NCI-H1694 (cell line): ENCODE results near the gene DDI2.
"Not testable (repeated sequence)": the region's sequence is repeated elsewhere in the genome, so short reads cannot be mapped to it uniquely, and the experiment has no call there.

Experiments used
- DNase-seq: peaks from one replicate; lab custom pipeline; 2025; lab: John Stamatoyannopoulos, UW

DDI2 gene

GRCh38 chr1:15678578-15678977 lies 61.3 kb downstream of the DDI2 start:
- no peak for DNase-seq

DNA sequence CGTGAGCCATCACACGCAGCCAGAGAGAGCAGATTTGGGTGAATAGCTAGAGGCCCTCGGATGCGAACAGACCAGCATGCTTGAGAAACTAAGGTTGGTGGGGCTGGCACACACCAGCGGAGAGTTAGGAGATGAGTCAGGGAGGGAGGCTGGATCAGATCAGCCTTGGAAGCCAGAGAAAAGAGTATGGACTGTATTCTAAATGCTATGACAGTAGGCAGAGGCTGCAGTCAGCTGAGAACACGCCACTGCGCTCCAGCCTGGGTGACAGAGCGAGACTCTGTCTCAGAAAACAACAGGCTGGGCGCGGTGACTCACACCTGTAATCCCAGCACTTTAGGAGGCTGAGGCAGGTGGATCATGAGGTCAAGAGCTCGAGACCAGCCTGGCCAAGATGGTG lies 62.9 kb downstream of the DDI2 start:
- no peak for DNase-seq

GRCh38 chr1:15680561-15681348 lies 63.5 kb downstream of the DDI2 start:
- no peak for DNase-seq

DNA sequence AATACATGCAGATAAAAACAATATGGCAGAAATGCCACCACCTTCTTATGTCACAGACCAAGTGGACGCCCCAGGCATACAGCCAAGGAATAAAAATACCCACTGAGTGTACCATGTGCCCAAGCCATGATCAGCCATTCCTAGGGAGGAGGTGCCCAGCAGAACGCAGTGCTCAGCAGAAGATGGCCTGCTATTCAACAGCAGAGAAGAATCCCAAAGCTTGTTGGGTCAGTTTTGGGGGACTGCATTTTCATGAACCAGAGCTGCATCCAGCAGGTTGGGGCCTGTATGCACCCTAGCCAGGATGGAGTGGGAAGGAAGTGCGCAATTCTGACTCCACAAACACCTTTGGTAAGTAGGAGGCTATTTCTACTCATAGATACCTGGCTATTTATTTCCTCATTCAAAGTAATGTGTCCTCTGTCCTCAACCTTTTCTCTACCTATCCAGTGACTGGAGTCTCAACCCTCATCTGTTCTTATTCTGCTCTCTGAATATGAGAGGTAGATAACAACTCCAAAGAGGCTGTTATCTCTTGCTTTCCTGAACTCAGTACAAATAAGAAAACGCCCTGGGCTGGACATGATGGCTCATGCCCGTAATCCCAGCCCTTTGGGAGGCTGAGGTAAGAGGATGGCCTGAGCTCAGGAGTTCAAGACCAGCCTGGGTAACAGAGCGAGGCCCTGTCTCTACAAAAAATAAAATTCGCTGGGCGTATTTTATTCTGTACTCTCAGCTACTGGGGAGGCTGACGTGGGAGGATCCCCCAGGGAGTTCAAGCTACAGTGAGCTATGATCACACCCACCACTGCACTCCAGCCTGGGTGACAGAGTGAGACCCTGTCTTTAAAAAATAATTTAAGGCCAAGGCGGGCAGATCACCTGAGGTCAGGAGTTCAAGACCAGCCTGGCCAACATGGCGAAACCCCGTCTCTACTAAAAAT lies 64.4 kb downstream of the DDI2 start:
- no peak for DNase-seq

- no peak for DNase-seq
These were observed 65.7 kb downstream of the DDI2 start for GRCh38 chr1:15682936-15683341.

- no peak for DNase-seq
These were observed 66.2 kb downstream of the DDI2 start for GRCh38 chr1:15683345-15684039.

DNA sequence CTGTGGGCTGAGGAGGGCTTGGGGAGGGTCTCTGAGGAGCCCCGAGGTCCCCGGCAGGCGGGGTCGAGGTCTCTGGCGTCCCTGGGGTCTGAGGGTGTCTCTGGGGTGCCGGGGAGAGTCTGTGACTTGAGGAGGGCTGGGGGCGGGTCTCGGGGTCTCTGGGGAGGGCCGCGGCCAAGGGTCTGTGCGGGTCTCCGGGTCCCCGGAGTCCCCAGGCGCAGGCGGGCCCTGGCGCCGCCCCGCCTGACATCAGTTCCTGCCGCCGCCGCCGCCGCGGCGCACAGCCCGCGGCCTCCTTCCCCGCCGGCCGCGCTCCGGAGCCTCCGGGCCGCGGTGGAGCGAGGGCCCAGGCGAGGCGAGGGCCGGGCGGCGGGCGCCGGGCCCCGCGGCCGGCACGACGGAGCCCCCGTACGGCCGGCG lies 66.8 kb downstream of the DDI2 start, which contains the start of gene PLEKHM2:
Gene PLEKHM2 (plus strand): TSS at position 279 of the 420 bp plus-strand sequence. CDS start 239 bp downstream, outside the sequence.
- DNase-seq = no peak

DNA sequence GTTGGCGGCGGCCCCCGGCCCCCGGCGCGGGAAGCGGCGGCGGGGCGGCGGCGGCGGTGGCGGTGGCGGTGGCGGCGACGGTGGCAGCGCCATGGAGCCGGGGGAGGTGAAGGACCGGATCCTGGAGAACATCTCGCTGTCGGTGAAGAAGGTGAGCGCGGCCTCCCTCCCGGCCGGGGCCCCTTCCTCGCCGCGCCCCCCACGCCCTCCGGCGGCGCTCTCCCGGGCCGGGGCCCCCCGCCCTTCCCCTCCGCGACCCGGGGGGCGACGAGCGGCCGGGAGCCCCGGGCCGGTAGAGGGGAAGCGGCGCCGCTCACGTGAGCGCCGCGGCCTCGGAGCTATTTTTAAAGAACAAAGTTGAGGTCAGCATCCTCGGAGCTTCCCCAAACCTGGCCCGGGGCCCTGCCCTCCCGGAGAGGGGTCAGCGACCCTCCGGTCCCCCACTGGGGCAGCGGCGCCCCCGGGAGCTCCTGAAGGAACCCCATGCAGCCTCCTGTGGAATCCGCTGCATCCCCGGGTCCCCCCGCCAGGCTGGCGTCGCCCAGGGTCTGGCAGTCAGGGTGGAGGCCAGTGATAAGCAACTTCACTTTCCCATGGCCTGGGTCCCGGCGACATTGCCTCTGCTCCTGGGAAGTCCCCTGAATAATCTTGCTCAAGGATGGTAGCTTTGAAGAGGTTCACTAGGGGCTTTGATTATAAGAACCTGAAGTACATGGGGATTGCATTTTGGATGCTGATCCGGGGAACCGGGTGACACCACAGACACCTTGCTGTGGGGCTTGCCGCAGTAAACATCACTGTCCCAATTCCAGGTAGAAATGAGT lies 67.4 kb downstream of the DDI2 start:
- DNase-seq = no peak

- DNase-seq = no peak
These were observed 68.6 kb downstream of the DDI2 start for GRCh38 chr1:15685820-15686219.

- DNase-seq = no peak
These were observed 70.2 kb downstream of the DDI2 start for GRCh38 chr1:15687446-15687845.

GRCh38 chr1:15690317-15690716 lies 73.1 kb downstream of the DDI2 start:
- no peak for DNase-seq

- no peak for DNase-seq
These were observed 74.3 kb downstream of the DDI2 start for GRCh38 chr1:15691434-15692032.

DNA sequence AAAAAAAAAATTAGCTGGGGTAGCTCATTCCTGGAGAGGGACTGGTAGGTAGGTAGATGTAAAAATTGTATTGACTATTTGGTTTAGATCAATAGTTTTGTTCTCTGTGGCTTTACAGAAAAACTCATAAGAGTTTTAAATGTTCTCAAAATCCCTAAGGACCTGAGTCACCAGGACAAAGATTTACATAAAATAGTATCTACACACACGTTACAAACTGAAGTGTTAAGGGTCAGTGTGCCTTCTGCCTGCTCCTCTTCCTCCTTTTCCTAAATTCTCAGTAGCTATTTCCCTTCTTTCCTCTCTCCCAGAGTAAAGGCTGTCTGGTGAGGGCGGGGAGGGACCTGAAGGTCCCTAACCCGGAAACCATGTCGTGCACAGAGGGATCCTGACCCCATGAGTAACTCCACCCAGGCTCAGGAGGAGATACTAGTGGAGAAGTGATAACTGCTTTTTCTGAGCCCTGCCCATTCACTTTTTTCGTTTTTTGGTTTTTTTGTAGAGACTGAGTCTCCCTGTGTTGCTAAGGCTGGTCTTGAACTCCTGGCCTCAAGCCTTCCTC lies 74.9 kb downstream of the DDI2 start:
- DNase-seq = no peak

DNA sequence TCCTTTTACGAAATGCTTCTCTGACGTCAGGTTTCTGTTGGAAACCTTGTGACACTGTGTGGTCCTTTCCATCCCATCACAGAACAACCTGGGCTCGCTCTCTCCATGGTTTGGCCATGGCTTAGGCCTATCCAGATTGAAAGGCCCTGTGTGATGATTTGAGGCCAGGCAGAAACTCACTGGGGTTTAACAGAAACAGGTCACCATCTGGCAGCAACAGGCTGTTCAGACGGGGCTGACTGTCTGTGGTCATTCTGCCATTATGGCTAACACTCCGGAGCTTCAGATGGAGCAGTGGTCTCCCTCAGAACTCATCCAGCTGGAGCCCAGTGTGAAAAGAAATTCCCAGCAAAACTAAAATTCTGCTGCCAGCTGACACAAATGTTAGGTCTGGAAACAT lies 76.1 kb downstream of the DDI2 start:
- DNase-seq = no peak

GRCh38 chr1:15696956-15697521 lies 79.8 kb downstream of the DDI2 start:
- no peak for DNase-seq

- DNase-seq = no peak
These were observed 80.9 kb downstream of the DDI2 start for GRCh38 chr1:15698201-15698600.

DNA sequence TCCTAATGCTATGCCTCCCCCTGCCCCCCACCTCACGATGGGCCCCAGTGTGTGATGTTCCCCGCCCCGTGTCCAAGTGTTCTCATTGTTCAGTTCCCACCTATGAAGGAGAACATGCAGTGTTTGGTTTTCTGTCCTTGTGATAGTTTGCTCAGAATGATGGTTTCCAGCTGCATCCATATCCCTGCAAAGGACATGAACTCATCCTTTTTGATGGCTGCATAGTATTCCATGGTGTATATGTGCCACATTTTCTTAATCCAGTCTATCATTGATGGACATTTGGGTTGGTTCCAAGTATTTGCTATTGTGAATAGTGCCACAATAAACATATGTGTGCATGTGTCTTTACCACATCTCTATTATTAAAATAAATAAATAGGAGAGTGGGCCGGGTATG lies 82.1 kb downstream of the DDI2 start:
- DNase-seq = not testable (repeated sequence)

- no peak for DNase-seq
These were observed 83.2 kb downstream of the DDI2 start for GRCh38 chr1:15700508-15700907.

DNA sequence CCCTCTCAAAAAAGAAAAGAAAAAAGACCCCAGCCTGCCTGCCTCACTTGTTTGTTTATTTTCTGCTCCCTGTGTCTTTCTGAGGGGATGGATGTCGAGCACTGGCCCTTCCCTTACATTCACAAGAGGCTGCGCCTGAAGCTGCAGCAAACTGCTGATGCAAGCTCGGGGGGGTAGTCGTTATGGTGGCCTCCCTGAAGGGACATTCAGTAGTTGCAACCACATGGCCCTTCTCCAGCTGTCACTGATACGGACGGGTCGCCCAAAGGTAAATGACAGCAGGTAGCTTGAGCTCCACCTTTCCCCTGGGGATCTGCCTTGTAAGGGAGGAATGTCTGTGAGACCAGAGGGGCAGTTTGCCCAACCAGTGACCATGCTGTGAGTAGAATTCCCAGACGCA lies 84.5 kb downstream of the DDI2 start:
- DNase-seq = no peak
